ENCODE data around the gene FGD3. TPM values are rescaled to one million over a fixed set of nuclear protein-coding genes. Genes with fewer than 3 reads are reported as not detected.
"Not testable (repeated sequence)": the region's sequence is repeated elsewhere in the genome, so short reads cannot be mapped to it uniquely, and the experiment has no call there.

Gene FGD3
- total RNA-seq, 1 experiment from 2014 or later, result not detected

- no peak for TF ChIP-seq CTCF (IDR thresholded peaks at IDR 0.05; ENCODE audit: unreplicated experiment)
- Mint-ChIP-seq H3K9me3 (ENCODE audit: unreplicated experiment) (peaks cover 12% of the 10 kb centered on the region), H3K36me3 (ENCODE audit: insufficient read depth, unreplicated experiment) (no peaks in the 10 kb centered on the region), H3K4me1 (ENCODE audit: insufficient read depth, unreplicated experiment) (peaks cover 12% of the 10 kb centered on the region), H3K4me3 (ENCODE audit: unreplicated experiment) (no peak overlapping the region), H3K27me3 (ENCODE audit: insufficient read depth, unreplicated experiment) (no peaks in the 10 kb centered on the region), H3K27ac (ENCODE audit: low read depth, unreplicated experiment) (no peak overlapping the region)
- CTCF ChIA-PET, result interaction anchor here (0.6 to 1.6 kb wide), 3 partner anchors 14 to 92 kb away, joined by 4 to 5 read pairs (median 4); no protein-coding TSS in a partner anchor
- BruUV-seq (replicated peaks), result no TSS peak
- intact Hi-C loops (cut with micrococcal nuclease), result no loop called here
- DNase-seq (ENCODE audit: unreplicated experiment), result no peak
- POLR2A ChIA-PET, result interaction anchor here (0.6 kb wide), 1 partner anchor 1139 kb away, joined by 3 read pairs; no protein-coding TSS in a partner anchor
Observed at GRCh38 chr9:92989561-92989960, 42.2 kb downstream of the FGD3 start.

- no peaks in the 10 kb centered on the region for H3K27me3 Mint-ChIP-seq (ENCODE audit: insufficient read depth, unreplicated experiment)
- peaks cover 12% of the 10 kb centered on the region for H3K9me3 Mint-ChIP-seq (ENCODE audit: unreplicated experiment)
- H3K4me1 Mint-ChIP-seq (ENCODE audit: insufficient read depth, unreplicated experiment), result peaks cover 12% of the 10 kb centered on the region
- no peak overlapping the region for H3K27ac Mint-ChIP-seq (ENCODE audit: low read depth, unreplicated experiment)
- no peak for TF ChIP-seq CTCF (IDR thresholded peaks at IDR 0.05; ENCODE audit: unreplicated experiment)
- ChIA-PET CTCF (interaction anchor here (1.6 kb wide), 1 partner anchor 13 kb away, joined by 4 read pairs; no protein-coding TSS in a partner anchor), POLR2A (no interaction called here)
- intact Hi-C loops (cut with micrococcal nuclease), result no loop called here
- no peak overlapping the region for H3K4me3 Mint-ChIP-seq (ENCODE audit: unreplicated experiment)
- no TSS peak for BruUV-seq (replicated peaks)
- H3K36me3 Mint-ChIP-seq (ENCODE audit: insufficient read depth, unreplicated experiment), result no peaks in the 10 kb centered on the region
- no peak for DNase-seq (ENCODE audit: unreplicated experiment)
Observed at GRCh38 chr9:92990461-92990860, 43.1 kb downstream of the FGD3 start.

GRCh38 chr9:92992549-92992948 is 45.2 kb downstream of the FGD3 start:
- Mint-ChIP-seq H3K4me3 (ENCODE audit: unreplicated experiment) (no peak overlapping the region), H3K27ac (ENCODE audit: low read depth, unreplicated experiment) (no peak overlapping the region), H3K9me3 (ENCODE audit: unreplicated experiment) (no peaks in the 10 kb centered on the region), H3K4me1 (ENCODE audit: insufficient read depth, unreplicated experiment) (peaks cover 12% of the 10 kb centered on the region), H3K36me3 (ENCODE audit: insufficient read depth, unreplicated experiment) (no peaks in the 10 kb centered on the region), H3K27me3 (ENCODE audit: insufficient read depth, unreplicated experiment) (peaks cover 20% of the 10 kb centered on the region)
- CTCF ChIA-PET, result interaction anchor here (0.8 kb wide), 2 partner anchors 10 to 47 kb away, joined by 3 to 6 read pairs; no protein-coding TSS in a partner anchor
- no TSS peak for BruUV-seq (replicated peaks)
- no peak for TF ChIP-seq CTCF (IDR thresholded peaks at IDR 0.05; ENCODE audit: unreplicated experiment)
- POLR2A ChIA-PET, result no interaction called here
- no peak for DNase-seq (ENCODE audit: unreplicated experiment)
- intact Hi-C loops (cut with micrococcal nuclease), result no loop called here

GRCh38 chr9:92998871-92999270 is 51.5 kb downstream of the FGD3 start:
- BruUV-seq (replicated peaks); intact Hi-C loops (cut with micrococcal nuclease); H3K36me3 Mint-ChIP-seq (ENCODE audit: insufficient read depth, unreplicated experiment); H3K4me3 Mint-ChIP-seq (ENCODE audit: unreplicated experiment); DNase-seq (ENCODE audit: unreplicated experiment); H3K27ac Mint-ChIP-seq (ENCODE audit: low read depth, unreplicated experiment); H3K9me3 Mint-ChIP-seq (ENCODE audit: unreplicated experiment); H3K4me1 Mint-ChIP-seq (ENCODE audit: insufficient read depth, unreplicated experiment); POLR2A ChIA-PET: not testable (repeated sequence)
- H3K27me3 Mint-ChIP-seq (ENCODE audit: insufficient read depth, unreplicated experiment), result peaks cover 31% of the 10 kb centered on the region
- CTCF ChIA-PET, result interaction anchor here (0.6 kb wide), 1 partner anchor 445 kb away, joined by 3 read pairs; no protein-coding TSS in a partner anchor

Data from MCF 10A (cell line).